Subcutaneous adipose tissue (tissue), 4 donors: ENCODE data around the gene CLCA1. TPM values are rescaled to one million over a fixed set of nuclear protein-coding genes. Genes with fewer than 3 reads are reported as not detected.

Experiments used
- total RNA-seq, 4 donors: library from RNA; depleted of rRNA; stranded (reverse); fragments of >200 nt; gene quantifications; one replicate each; pipeline ENCODE4 v1.1.0, GENCODE V29; 2016

CLCA1 gene
- total RNA-seq, 4 donors from 2014 or later, result 0.16 to 0.57 (median 0.17) TPM; not detected in 1

Other genes starting within 250 kb of the CLCA1 start
- gene ODF2L, start 72.6 kb upstream of the CLCA1 start, total RNA-seq, result 100 to 1,000 TPM in 1 of 4 donors, 10 to 100 TPM in 3; 42.7 to 140 (median 71.8) TPM
- 1 to 10 TPM in 1 of 4 donors, under 1 TPM in 1, not detected in 2; 0.88 to 1.4 TPM for gene CLCA2, start 44.8 kb upstream of the CLCA1 start, total RNA-seq
- gene CLCA4, start 78.2 kb downstream of the CLCA1 start, total RNA-seq, result under 1 TPM in 1 of 4 donors, not detected in 3; 0.65 TPM
- gene SH3GLB1, start 235.6 kb downstream of the CLCA1 start, total RNA-seq, result 100 to 1,000 TPM in 2 of 4 donors, 10 to 100 TPM in 2; 94.9 to 135 (median 98.6) TPM